ENCODE data around the gene JKAMP. TPM values are rescaled to one million over a fixed set of nuclear protein-coding genes. Genes with fewer than 3 reads are reported as not detected.

Gene JKAMP
- polyA plus RNA-seq, 1 donor, result 40.9 TPM

DNA sequence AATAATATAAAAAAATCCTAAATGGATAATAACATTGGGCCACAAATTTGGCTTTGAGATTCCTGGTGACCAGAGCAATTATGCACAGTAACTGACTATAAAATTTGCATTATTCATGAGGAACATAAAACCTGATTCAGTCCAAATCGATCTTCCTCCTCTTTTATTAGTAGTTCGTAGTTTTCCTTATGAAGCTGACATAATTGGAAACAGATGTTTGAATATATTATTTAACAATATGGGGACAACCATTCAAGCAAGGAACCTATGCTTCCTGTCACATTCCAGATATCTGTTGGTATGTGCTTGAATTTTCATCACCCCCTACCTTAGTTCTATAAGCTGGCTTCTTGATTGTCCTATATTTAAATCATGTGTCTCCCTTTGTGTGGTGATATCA, 57.4 kb downstream of the JKAMP start:
- no peak for DNase-seq

GRCh38 chr14:59543873-59544272, 59.6 kb downstream of the JKAMP start:
- no peak for DNase-seq

DNA sequence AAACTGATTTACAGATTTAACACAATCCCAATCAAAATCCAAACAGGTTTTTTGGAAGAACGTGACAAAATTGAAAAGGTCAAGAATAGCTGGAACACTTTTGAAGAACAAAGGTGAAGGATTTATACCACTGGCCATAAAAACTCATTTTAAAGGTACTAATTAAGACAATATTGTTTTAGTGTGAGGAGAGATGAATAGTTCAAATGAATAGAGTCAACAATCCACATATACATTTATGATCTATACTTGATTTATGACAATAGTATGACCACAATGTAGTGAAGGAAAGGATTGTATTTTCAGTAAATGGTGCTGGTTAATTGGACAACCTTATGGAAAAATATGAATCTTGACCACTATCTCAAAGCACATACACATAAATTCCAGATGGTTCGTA, 63.0 kb downstream of the JKAMP start:
- DNase-seq, result no peak

Other genes with a start within 250 kb of the JKAMP start
- 3.9 TPM for gene GPR135, start 19.1 kb upstream of the JKAMP start, polyA plus RNA-seq (ENCODE audit: insufficient read length)
- gene L3HYPDH, start 109 bp upstream of the JKAMP start, polyA plus RNA-seq (ENCODE audit: insufficient read length), result 23.0 TPM
- gene CCDC175, start 92.3 kb downstream of the JKAMP start, polyA plus RNA-seq (ENCODE audit: insufficient read length), result not detected

All from hindlimb muscle (tissue), 1 donor.